Keratinocyte (primary cell): Measurements from ENCODE around the gene LALBA. TPM values are rescaled to one million over a fixed set of nuclear protein-coding genes. Genes with fewer than 3 reads are reported as not detected.

Experiments used
- DNase-seq: peaks from one replicate; pipeline ENCODE4 v3.0.0-alpha.2; 2011; ENCODE audit warnings: low read depth, missing footprints, low spot score
- FAIRE-seq: peaks from 2 replicates; lab custom pipeline; 2011; peaks lifted over from hg19 to GRCh38; lab: Jason Lieb, UNC
- H2AFZ ChIP-seq: 2 replicates; pipeline ENCODE4 v1.6.0; 2012; ENCODE audit warnings: low read length, control low read depth, inconsistent platforms; ENCODE audit not compliant: control insufficient read depth
- H3K27ac ChIP-seq: 2 replicates; pipeline ENCODE4 v1.5.1; 2011; ENCODE audit warnings: low read length; ENCODE audit not compliant: control insufficient read depth, insufficient read depth
- H3K27me3 ChIP-seq: 3 replicates; pipeline ENCODE4 v1.6.0; 2011; ENCODE audit warnings: low read length; ENCODE audit not compliant: control insufficient read depth, insufficient read depth; ENCODE audit errors: extremely low read depth
- H3K36me3 ChIP-seq, 2 experiments: 2 replicates in 1 of 2; 3 replicates in 1 of 2; pipeline ENCODE4 v1.5.1; 2011; ENCODE audit warnings: low read length in 2 of 2, mild to moderate bottlenecking in 1 of 2; ENCODE audit not compliant: control insufficient read depth in 2 of 2, insufficient read depth in 2 of 2; ENCODE audit errors: extremely low read depth in 1 of 2
- H3K4me1 ChIP-seq: 3 replicates; pipeline ENCODE4 v1.5.1; 2011; ENCODE audit warnings: low read length; ENCODE audit not compliant: control insufficient read depth, insufficient read depth; ENCODE audit errors: extremely low read depth
- H3K4me2 ChIP-seq: 3 replicates; pipeline ENCODE4 v1.6.0; 2011; ENCODE audit warnings: low read depth, low read length; ENCODE audit not compliant: control insufficient read depth, insufficient read depth; ENCODE audit errors: extremely low read depth
- H3K4me3 ChIP-seq, 3 experiments: fragments of 200-600 bp in 1 of 3; sonication (generic) in 1 of 3; 2 replicates in 2 of 3; 3 replicates in 1 of 3; pipeline ENCODE4 v1.5.1; 2011 to 2016; ENCODE audit warnings: low read length in 3 of 3, mild to moderate bottlenecking in 3 of 3, control low read depth in 2 of 3, inconsistent platforms in 1 of 3, low read depth in 1 of 3, mixed read lengths in 1 of 3, mixed run types in 1 of 3, moderate library complexity in 1 of 3; ENCODE audit not compliant: control insufficient read depth in 2 of 3, insufficient read depth in 2 of 3; ENCODE audit errors: extremely low read depth in 1 of 3
- H3K79me2 ChIP-seq: 2 replicates; pipeline ENCODE4 v1.6.0; 2012; ENCODE audit warnings: low read length; ENCODE audit not compliant: control insufficient read depth, insufficient read depth
- H3K9ac ChIP-seq: 3 replicates; pipeline ENCODE4 v1.6.0; 2011; ENCODE audit warnings: low read length; ENCODE audit not compliant: control insufficient read depth, insufficient read depth; ENCODE audit errors: extremely low read depth
- H3K9me1 ChIP-seq: 3 replicates; pipeline ENCODE4 v1.6.0; 2011; ENCODE audit warnings: low read length; ENCODE audit not compliant: control insufficient read depth, insufficient read depth; ENCODE audit errors: extremely low read depth
- H3K9me3 ChIP-seq: 2 replicates; pipeline ENCODE4 v1.5.1; 2012; ENCODE audit warnings: low read depth, low read length; ENCODE audit not compliant: control insufficient read depth
- H4K20me1 ChIP-seq: 3 replicates; pipeline ENCODE4 v1.6.0; 2011; ENCODE audit warnings: low read length; ENCODE audit not compliant: control insufficient read depth, insufficient read depth; ENCODE audit errors: extremely low read depth
- CTCF ChIP-seq, 3 experiments: IDR thresholded peaks in 1 of 3; conservative IDR thresholded peaks in 1 of 3; optimal IDR thresholded peaks in 1 of 3; 2 replicates in 2 of 3; 3 replicates in 1 of 3; pipeline versions ENCODE3 to v1.5.1; 2011; ENCODE audit warnings: low read length in 3 of 3, mild to moderate bottlenecking in 3 of 3, moderate library complexity in 2 of 3, control low read depth in 1 of 3, inconsistent platforms in 1 of 3; ENCODE audit not compliant: insufficient read depth in 2 of 3; ENCODE audit errors: extremely low read depth in 1 of 3
- EZH2 ChIP-seq: IDR thresholded peaks from one replicate; pipeline ENCODE4 v1.6.1; 2012; ENCODE audit warnings: inconsistent platforms, mild to moderate bottlenecking, low read length, moderate library complexity
- dilution Hi-C: fragments of 300-500 bp; cut with MboI; formaldehyde crosslinking; loops from one replicate; pipeline ENCODE4 v1.7.0; 2020; ENCODE audit warnings: low sequenced_read_pairs; ENCODE audit not compliant: extremely low pct_ligation_motif_present
- polyA plus RNA-seq, 5 experiments: library from polyadenylated mRNA; depleted of rRNA in 3 of 5; stranded (reverse) in 3 of 5; stranded (forward) in 1 of 5; unstranded in 1 of 5; fragments of >200 nt; gene quantifications; 1 replicate in 1 of 5; 2 replicates in 3 of 5; 3 replicates in 1 of 5; pipeline versions ENCODE4 v1.2.1 to v1.2.3, GENCODE V29; 2011 to 2012; ENCODE audit warnings: missing spikeins in 2 of 5, low read depth in 1 of 5, low replicate concordance in 1 of 5

LALBA gene
- polyA plus RNA-seq, 1 donor (not counting 4 experiments of a cell fraction or from before 2014, with no cell fraction given), result not detected

- peak; percentile 26 for DNase-seq
- H3K9ac ChIP-seq, result no peak overlapping the region
- TF ChIP-seq CTCF (optimal IDR thresholded peaks at IDR 0.05 in 1 of 3, IDR thresholded peaks at IDR 0.05 in 1 of 3, conservative IDR thresholded peaks at IDR 0.05 in 1 of 3; ENCODE audit: extremely low read depth in 1 of 3, insufficient read depth in 2 of 3, low read length in 3 of 3) (no peak), EZH2 (no peak)
These were observed 32.5 kb upstream of the LALBA start for GRCh38 chr12:48602192-48602989.

GRCh38 chr12:48601013-48601756 is 31.3 kb upstream of the LALBA start:
- FAIRE-seq (no peak), DNase-seq (no peak)
- TF ChIP-seq EZH2, result no peak
- no peak for TF ChIP-seq CTCF (optimal IDR thresholded peaks at IDR 0.05 in 1 of 3, IDR thresholded peaks at IDR 0.05 in 1 of 3, conservative IDR thresholded peaks at IDR 0.05 in 1 of 3; ENCODE audit: extremely low read depth in 1 of 3, insufficient read depth in 2 of 3, low read length in 3 of 3)
- Histone ChIP-seq H3K79me2 (no peaks in the 10 kb centered on the region), H3K9ac (no peak overlapping the region), H3K9me1 (no peaks in the 10 kb centered on the region), H3K4me3 (no peak overlapping the region), H3K4me2 (no peak overlapping the region), H3K27ac (peak overlapping the region; percentile 26), H3K27me3 (no peaks in the 10 kb centered on the region), H3K36me3 (no peaks in the 10 kb centered on the region), H4K20me1 (no peaks in the 10 kb centered on the region), H3K4me1 (peaks cover 10% of the 10 kb centered on the region), H2AFZ (no peak overlapping the region), H3K9me3 (peaks cover 6% of the 10 kb centered on the region)
- dilution Hi-C loops, result no loop called here

More at GRCh38 chr12:48602192-48602989, 32.5 kb upstream of the LALBA start:
- no peaks in the 10 kb centered on the region for H3K79me2 ChIP-seq
- H3K36me3 ChIP-seq, result no peaks in the 10 kb centered on the region
- no peak overlapping the region for H2AFZ ChIP-seq
- H3K27ac ChIP-seq, result peak overlapping the region; percentile 36
- H3K4me3 ChIP-seq, result no peak overlapping the region
- H3K4me1 ChIP-seq, result peaks cover 10% of the 10 kb centered on the region
- peak; percentile 58 for FAIRE-seq
- H3K9me1 ChIP-seq, result no peaks in the 10 kb centered on the region
- H3K27me3 ChIP-seq, result no peaks in the 10 kb centered on the region
- H4K20me1 ChIP-seq, result no peaks in the 10 kb centered on the region
- H3K4me2 ChIP-seq, result peak overlapping the region; percentile 19
- dilution Hi-C loops, result no loop called here
- peaks cover 8% of the 10 kb centered on the region for H3K9me3 ChIP-seq
